Right renal cortex interstitium (tissue), 3 donors: ENCODE measurements around the gene PKMYT1. TPM values are rescaled to one million over a fixed set of nuclear protein-coding genes. Genes with fewer than 3 reads are reported as not detected.

Experiments
- DNase-seq, 3 donors: peaks; one replicate each; pipeline ENCODE4 v3.0.0-alpha.2; 2013; ENCODE audit warnings: low read depth in 3 of 3, low spot score in 2 of 3
- polyA plus RNA-seq, 3 donors: library from polyadenylated mRNA; unstranded; fragments of 120-200 nt; gene quantifications; one replicate each; pipeline ENCODE4 v1.2.1, GENCODE V29; 2013; ENCODE audit not compliant: insufficient read length in 3 of 3

The PKMYT1 gene
- polyA plus RNA-seq, result 10 to 100 TPM; 11.3 to 12.5 (median 11.4) TPM

GRCh38 chr16:2980227-2981176 is at the start of gene PKMYT1:
TSS of gene PKMYT1 (minus strand) at chr16:2980446. CDS start at chr16:2979657, 789 bp downstream.
- DNase-seq, result peak in 2 of 3 donors; percentile 74 to 81

GRCh38 chr16:3029491-3030221 is 49.4 kb upstream of the PKMYT1 start:
- DNase-seq, result no peak

- no peak for DNase-seq
Observed at GRCh38 chr16:3028716-3029319, 48.6 kb upstream of the PKMYT1 start.

GRCh38 chr16:3027983-3028715 is 47.9 kb upstream of the PKMYT1 start:
- DNase-seq, result no peak

GRCh38 chr16:3027489-3027795 is 47.2 kb upstream of the PKMYT1 start:
- no peak for DNase-seq

GRCh38 chr16:3026609-3027488 is 46.6 kb upstream of the PKMYT1 start:
- no peak for DNase-seq

GRCh38 chr16:3026003-3026378 is 45.7 kb upstream of the PKMYT1 start:
- DNase-seq, result no peak

GRCh38 chr16:3025032-3026002 is 45.1 kb upstream of the PKMYT1 start:
- DNase-seq, result no peak

GRCh38 chr16:3023669-3024478 is 43.6 kb upstream of the PKMYT1 start, which contains the start of the genes HCFC1R1 and THOC6:
TSS of gene HCFC1R1 (minus strand) at chr16:3023942. CDS start at chr16:3023941, 1 bp downstream.
TSS of gene THOC6 (plus strand) at chr16:3024035. CDS start at chr16:3024327, 292 bp downstream.
- peak; percentile 93 to 94 (median 94) for DNase-seq

- no peak for DNase-seq
Observed at GRCh38 chr16:3023415-3023668, 43.1 kb upstream of the PKMYT1 start.

GRCh38 chr16:3022684-3023414 is 42.6 kb upstream of the PKMYT1 start:
- no peak for DNase-seq

GRCh38 chr16:3022208-3022683 is 42.0 kb upstream of the PKMYT1 start:
- DNase-seq, result no peak

GRCh38 chr16:3021449-3022207 is 41.4 kb upstream of the PKMYT1 start:
- DNase-seq, result no peak

- no peak for DNase-seq
Observed at GRCh38 chr16:3020604-3021448, 40.6 kb upstream of the PKMYT1 start.

GRCh38 chr16:3020247-3020603 is 40.0 kb upstream of the PKMYT1 start, which contains the start of gene TNFRSF12A:
TSS of gene TNFRSF12A (plus strand) at chr16:3020368. CDS start at chr16:3020398, 30 bp downstream.
- no peak for DNase-seq
